GM12878 (cell line): ENCODE data around the gene CTNNA2. TPM values are rescaled to one million over a fixed set of nuclear protein-coding genes. Genes with fewer than 3 reads are reported as not detected.

Experiments
- ATAC-seq: fragments of 200-7000 bp; cut with Tn5 transposase; 3 replicates; pipeline ENCODE4 v1.9.1; 2020; ENCODE audit warnings: mild to moderate bottlenecking, moderate library complexity
- BruUV-seq: library from RNA; stranded (reverse); fragments of 400-500 nt; replicated peaks from 2 replicates; lab custom pipeline; 2021; lab: Mats Ljungman, UMichigan
- CTCF ChIA-PET: fragments of 300-600 bp; sonication (Branson Sonifier 250); formaldehyde crosslinking; extraction: SDS; loops from one replicate; lab custom pipeline; 2021; ENCODE audit warnings: inconsistent platforms; lab: Yijun Ruan, JAX
- POLR2A ChIA-PET: fragments of 350-600 bp; formaldehyde crosslinking; extraction: SDS; loops from one replicate; lab custom pipeline; 2021; ENCODE audit warnings: inconsistent platforms; lab: Charles Lee
- RAD21 ChIA-PET: fragments of 300-600 bp; sonication (Branson Sonifier 250); formaldehyde crosslinking; loops from one replicate; lab custom pipeline; 2023; ENCODE audit warnings: antibody characterized with exemption; ENCODE audit not compliant: unreplicated experiment; lab: Charles Lee
- SMC1A ChIA-PET: fragments of 300-600 bp; sonication (Branson Sonifier 250); formaldehyde crosslinking; loops from one replicate; lab custom pipeline; 2023; ENCODE audit not compliant: unreplicated experiment, uncharacterized antibody; lab: Charles Lee
- DNase-seq: peaks from one replicate; pipeline ENCODE4 v3.0.0-alpha.2; 2011; ENCODE audit warnings: low read depth, low spot score
- FAIRE-seq: peaks from 3 replicates; lab custom pipeline; 2011; peaks lifted over from hg19 to GRCh38; lab: Jason Lieb, UNC
- H2AFZ ChIP-seq: 2 replicates; pipeline ENCODE4 v1.6.0; 2011; ENCODE audit warnings: low read depth, low read length, control low read depth; ENCODE audit not compliant: control insufficient read depth
- H3K27ac ChIP-seq: 2 replicates; pipeline ENCODE4 v1.5.1; 2011; ENCODE audit warnings: control low read depth; ENCODE audit not compliant: control insufficient read depth, insufficient read depth
- H3K27me3 ChIP-seq, 2 experiments: replicated peaks in 1 of 2; 2 replicates each; pipeline versions ENCODE4 v1.6.0 to v1.6.1; 2011; ENCODE audit warnings: low read length in 1 of 2; ENCODE audit not compliant: control insufficient read depth in 2 of 2, insufficient read depth in 2 of 2
- H3K36me3 ChIP-seq, 2 experiments: 2 replicates each; pipeline ENCODE4 v1.5.1; 2011; ENCODE audit warnings: low read length in 1 of 2; ENCODE audit not compliant: control insufficient read depth in 2 of 2, insufficient read depth in 2 of 2
- H3K4me1 ChIP-seq: 2 replicates; pipeline ENCODE4 v1.6.1; 2011; ENCODE audit warnings: mild to moderate bottlenecking, low read length, moderate library complexity, mixed read lengths; ENCODE audit not compliant: control insufficient read depth, insufficient read depth
- H3K4me2 ChIP-seq: 2 replicates; pipeline ENCODE4 v1.6.0; 2011; ENCODE audit warnings: control low read depth; ENCODE audit not compliant: control insufficient read depth, insufficient read depth
- H3K4me3 ChIP-seq: fragments of 200-600 bp; sonication (generic); 2 replicates; pipeline ENCODE4 v1.5.1; 2016
- H3K79me2 ChIP-seq: 2 replicates; pipeline ENCODE4 v1.6.0; 2011; ENCODE audit warnings: low read length; ENCODE audit not compliant: control insufficient read depth, insufficient read depth
- H3K9ac ChIP-seq: 2 replicates; pipeline ENCODE4 v1.8.0; 2011; ENCODE audit warnings: low read length, control low read depth, mixed read lengths; ENCODE audit not compliant: control insufficient read depth, insufficient read depth
- H3K9me3 ChIP-seq: replicated peaks from 3 replicates; pipeline ENCODE4 v1.5.1; 2011; ENCODE audit warnings: mild to moderate bottlenecking, low read length; ENCODE audit not compliant: control insufficient read depth, insufficient read depth
- H4K20me1 ChIP-seq: 2 replicates; pipeline ENCODE4 v1.6.0; 2011; ENCODE audit not compliant: control insufficient read depth, insufficient read depth
- ATF7 ChIP-seq: fragments of 450-650 bp; IDR thresholded peaks from 2 replicates; pipeline ENCODE4 v1.6.1; 2016; ENCODE audit warnings: low read depth, mild to moderate bottlenecking
- CBFB ChIP-seq: IDR thresholded peaks from 2 replicates; pipeline ENCODE4 v1.6.1; 2016; ENCODE audit warnings: antibody characterized with exemption, low read depth
- ELK1 ChIP-seq: IDR thresholded peaks from 2 replicates; pipeline ENCODE4 v1.6.1; 2012; ENCODE audit warnings: low read depth, low read length, improper control_type of control experiment
- EZH2 ChIP-seq: IDR thresholded peaks from 2 replicates; pipeline ENCODE4 v1.6.1; 2012; ENCODE audit warnings: low read depth, mild to moderate bottlenecking, control low read depth, inconsistent platforms, low read length, borderline replicate concordance; ENCODE audit not compliant: control insufficient read depth
- FOXK2 ChIP-seq: fragments of 450-650 bp; IDR thresholded peaks from 2 replicates; pipeline ENCODE4 v1.6.1; 2017; ENCODE audit warnings: mild to moderate bottlenecking, moderate library complexity
- LARP7 ChIP-seq: fragments of 450-650 bp; IDR thresholded peaks from 2 replicates; pipeline ENCODE4 v1.6.1; 2017; ENCODE audit warnings: mild to moderate bottlenecking
- MEF2A ChIP-seq: IDR thresholded peaks from 2 replicates; pipeline ENCODE4 v1.6.1; 2011; ENCODE audit warnings: low read depth, mild to moderate bottlenecking, low read length, moderate library complexity; ENCODE audit not compliant: insufficient read depth
- MXI1 ChIP-seq: fragments of 150-350 bp; IDR thresholded peaks from 2 replicates; pipeline ENCODE4 v1.6.1; 2011; ENCODE audit warnings: low read depth, mild to moderate bottlenecking, inconsistent platforms, low read length, improper control_type of control experiment
- NR2C2 ChIP-seq: IDR thresholded peaks from 2 replicates; pipeline ENCODE4 v1.6.1; 2011; ENCODE audit warnings: borderline replicate concordance, low read depth; ENCODE audit not compliant: control insufficient read depth, insufficient read length
- NRF1 ChIP-seq: conservative IDR thresholded peaks from 2 replicates; pipeline ENCODE4 v1.6.1; 2011; ENCODE audit warnings: mild to moderate bottlenecking, low read depth, low read length, improper control_type of control experiment
- PBX3 ChIP-seq: IDR thresholded peaks from 2 replicates; pipeline ENCODE4 v1.6.1; 2011; ENCODE audit warnings: mild to moderate bottlenecking, low read depth, low read length, moderate library complexity; ENCODE audit not compliant: insufficient replicate concordance
- PKNOX1 ChIP-seq: fragments of 450-650 bp; IDR thresholded peaks from 2 replicates; pipeline ENCODE4 v1.6.1; 2016; ENCODE audit warnings: mild to moderate bottlenecking
- SIX5 ChIP-seq: IDR thresholded peaks from 2 replicates; pipeline ENCODE4 v1.6.1; 2011; ENCODE audit warnings: mild to moderate bottlenecking, low read depth, low read length, moderate library complexity; ENCODE audit not compliant: severe bottlenecking
- SMAD1 ChIP-seq: fragments of 450-650 bp; IDR thresholded peaks from 2 replicates; pipeline ENCODE4 v1.6.1; 2018; ENCODE audit warnings: mild to moderate bottlenecking, low read depth; ENCODE audit not compliant: partially characterized antibody
- STAT1 ChIP-seq: fragments of 450-650 bp; conservative IDR thresholded peaks from 2 replicates; pipeline ENCODE4 v1.6.1; 2014; ENCODE audit warnings: antibody characterized with exemption, mild to moderate bottlenecking
- WRNIP1 ChIP-seq: IDR thresholded peaks from 2 replicates; pipeline ENCODE4 v1.6.1; 2011; ENCODE audit warnings: low read depth, low read length, improper control_type of control experiment, borderline replicate concordance
- ZNF24 ChIP-seq: fragments of 450-650 bp; IDR thresholded peaks from 2 replicates; pipeline ENCODE4 v1.6.1; 2017; ENCODE audit warnings: antibody characterized with exemption, mild to moderate bottlenecking
- WGBS: methylation state at CpG from one replicate; pipeline ENCODE4 v1.1.6; 2016; ENCODE audit warnings: low lambda C conversion rate; ENCODE audit not compliant: insufficient replicate concordance, insufficient coverage; ENCODE audit errors: missing lambda C conversion rate; 5-methylcytosine and 5-hydroxymethylcytosine counted together
- in situ Hi-C: fragments of 300-500 bp; cut with MboI; formaldehyde crosslinking; loops from 9 replicates; pipeline ENCODE4 v1.14.3; 2018; ENCODE audit warnings: mixed read lengths
- intact Hi-C: fragments of 100-400 bp; cut with micrococcal nuclease; formaldehyde crosslinking; loops from one replicate; pipeline ENCODE4 v1.14.2; 2022; ENCODE audit not compliant: unreplicated experiment
- polyA plus RNA-seq, 11 experiments: library from polyadenylated mRNA; depleted of rRNA in 4 of 11; unstranded in 6 of 11; stranded (reverse) in 5 of 11; fragments of >200 nt; fragmentation: Nextera tagmentation in 4 of 11; fragmentation: Illumina TruSeq in 1 of 11; extraction: Ambion mirVana in 4 of 11; extraction: Trizol in 1 of 11; gene quantifications; 1 replicate in 1 of 11; 2 replicates in 10 of 11; pipeline versions ENCODE4 v1.2.1 to v1.2.3, GENCODE V29; 2011 to 2016; ENCODE audit warnings: inconsistent platforms in 2 of 11, missing spikeins in 2 of 11, low read depth in 1 of 11
- total RNA-seq, 4 experiments: library from RNA; depleted of rRNA in 3 of 4; stranded (reverse); fragments of >200 nt in 3 of 4; fragmentation: Illumina TruSeq in 1 of 4; extraction: Trizol in 1 of 4; gene quantifications; 2 replicates each; pipeline versions ENCODE4 v1.2.1 to v1.2.3, GENCODE V29; 2013 to 2021
- TF ChIP-seq, protein P1 (sequence below): IDR thresholded peaks from 2 replicates; pipeline ENCODE4 v1.6.1; 2012; ENCODE audit warnings: improper control_type of control experiment, low read depth, low read length; ENCODE audit not compliant: insufficient replicate concordance

The CTNNA2 gene
- total and polyA plus RNA-seq, 10 of the 15 experiments (the other 5 are each of a cell fraction or from before 2014, with no cell fraction given): 2.4 to 36.2 (median 6.6) TPM

- Histone ChIP-seq H3K27ac (no peak overlapping the region), H3K36me3 (no peaks in the 10 kb centered on the region), H3K4me3 (no peak overlapping the region), H2AFZ (no peak overlapping the region), H3K4me1 (no peaks in the 10 kb centered on the region), H3K27me3 (no peaks in the 10 kb centered on the region), H3K9ac (no peak overlapping the region), H3K9me3 (no peaks in the 10 kb centered on the region), H4K20me1 (no peaks in the 10 kb centered on the region), H3K79me2 (no peaks in the 10 kb centered on the region), H3K4me2 (no peak overlapping the region)
- ChIA-PET CTCF (no interaction called here), POLR2A (no interaction called here), SMC1A (no interaction called here), RAD21 (no interaction called here)
- DNase-seq: no peak
- BruUV-seq: no TSS peak
- WGBS: 0% methylated on average over 1 of the region's 1 CpG
- no peak for ATAC-seq
- intact Hi-C loops: no loop called here
- FAIRE-seq: no peak
- in situ Hi-C loops: no loop called here
- TF ChIP-seq STAT1 (no peak), SMAD1 (no peak), MXI1 (no peak), ELK1 (no peak), WRNIP1 (no peak), NRF1 (no peak), NR2C2 (no peak), CBFB (no peak), MEF2A (no peak), EZH2 (no peak), ZNF24 (no peak), LARP7 (no peak), PKNOX1 (no peak), SIX5 (no peak), PBX3 (no peak), FOXK2 (no peak), ATF7 (no peak)
- TF ChIP-seq, protein P1, sequence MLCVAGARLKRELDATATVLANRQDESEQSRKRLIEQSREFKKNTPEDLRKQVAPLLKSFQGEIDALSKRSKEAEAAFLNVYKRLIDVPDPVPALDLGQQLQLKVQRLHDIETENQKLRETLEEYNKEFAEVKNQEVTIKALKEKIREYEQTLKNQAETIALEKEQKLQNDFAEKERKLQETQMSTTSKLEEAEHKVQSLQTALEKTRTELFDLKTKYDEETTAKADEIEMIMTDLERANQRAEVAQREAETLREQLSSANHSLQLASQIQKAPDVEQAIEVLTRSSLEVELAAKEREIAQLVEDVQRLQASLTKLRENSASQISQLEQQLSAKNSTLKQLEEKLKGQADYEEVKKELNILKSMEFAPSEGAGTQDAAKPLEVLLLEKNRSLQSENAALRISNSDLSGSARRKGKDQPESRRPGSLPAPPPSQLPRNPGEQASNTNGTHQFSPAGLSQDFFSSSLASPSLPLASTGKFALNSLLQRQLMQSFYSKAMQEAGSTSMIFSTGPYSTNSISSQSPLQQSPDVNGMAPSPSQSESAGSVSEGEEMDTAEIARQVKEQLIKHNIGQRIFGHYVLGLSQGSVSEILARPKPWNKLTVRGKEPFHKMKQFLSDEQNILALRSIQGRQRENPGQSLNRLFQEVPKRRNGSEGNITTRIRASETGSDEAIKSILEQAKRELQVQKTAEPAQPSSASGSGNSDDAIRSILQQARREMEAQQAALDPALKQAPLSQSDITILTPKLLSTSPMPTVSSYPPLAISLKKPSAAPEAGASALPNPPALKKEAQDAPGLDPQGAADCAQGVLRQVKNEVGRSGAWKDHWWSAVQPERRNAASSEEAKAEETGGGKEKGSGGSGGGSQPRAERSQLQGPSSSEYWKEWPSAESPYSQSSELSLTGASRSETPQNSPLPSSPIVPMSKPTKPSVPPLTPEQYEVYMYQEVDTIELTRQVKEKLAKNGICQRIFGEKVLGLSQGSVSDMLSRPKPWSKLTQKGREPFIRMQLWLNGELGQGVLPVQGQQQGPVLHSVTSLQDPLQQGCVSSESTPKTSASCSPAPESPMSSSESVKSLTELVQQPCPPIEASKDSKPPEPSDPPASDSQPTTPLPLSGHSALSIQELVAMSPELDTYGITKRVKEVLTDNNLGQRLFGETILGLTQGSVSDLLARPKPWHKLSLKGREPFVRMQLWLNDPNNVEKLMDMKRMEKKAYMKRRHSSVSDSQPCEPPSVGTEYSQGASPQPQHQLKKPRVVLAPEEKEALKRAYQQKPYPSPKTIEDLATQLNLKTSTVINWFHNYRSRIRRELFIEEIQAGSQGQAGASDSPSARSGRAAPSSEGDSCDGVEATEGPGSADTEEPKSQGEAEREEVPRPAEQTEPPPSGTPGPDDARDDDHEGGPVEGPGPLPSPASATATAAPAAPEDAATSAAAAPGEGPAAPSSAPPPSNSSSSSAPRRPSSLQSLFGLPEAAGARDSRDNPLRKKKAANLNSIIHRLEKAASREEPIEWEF: no peak
Observed at GRCh38 chr2:79827881-79828280, 315.0 kb downstream of the CTNNA2 start.
